RWPE2 (cell line): ENCODE measurements around the gene IRF1.

Experiments
- ATAC-seq: fragments of 200-7000 bp; cut with Tn5 transposase; 3 replicates; pipeline ENCODE4 v1.9.1; 2021; ENCODE audit warnings: low read depth
- DNase-seq: peaks from one replicate; pipeline ENCODE4 v3.0.0-alpha.2; 2020; ENCODE audit warnings: low spot score
- H3K27ac ChIP-seq: fragments of 450-650 bp; 2 replicates; pipeline ENCODE4 v1.5.1; 2017; ENCODE audit warnings: mild to moderate bottlenecking; ENCODE audit not compliant: poor library complexity, severe bottlenecking
- H3K27me3 ChIP-seq: fragments of 250-450 bp; sonication (Bioruptor Pico); 2 replicates; pipeline ENCODE4 v1.5.1; 2021; ENCODE audit warnings: mild to moderate bottlenecking, moderate library complexity; ENCODE audit not compliant: insufficient read depth, poor library complexity, severe bottlenecking
- H3K36me3 ChIP-seq: fragments of 250-450 bp; sonication (Bioruptor Pico); 2 replicates; pipeline ENCODE4 v1.5.1; 2020; ENCODE audit warnings: low read depth, mild to moderate bottlenecking, moderate library complexity
- H3K4me1 ChIP-seq: fragments of 250-450 bp; sonication (Bioruptor Pico); 2 replicates; pipeline ENCODE4 v1.5.1; 2021; ENCODE audit warnings: mild to moderate bottlenecking, moderate library complexity; ENCODE audit not compliant: insufficient read depth, poor library complexity, severe bottlenecking
- H3K4me3 ChIP-seq: fragments of 250-450 bp; sonication (Bioruptor Pico); 2 replicates; pipeline ENCODE4 v1.5.1; 2021; ENCODE audit warnings: mild to moderate bottlenecking, moderate library complexity; ENCODE audit not compliant: severe bottlenecking
- H3K9me3 ChIP-seq: fragments of 250-450 bp; sonication (Bioruptor Pico); 2 replicates; pipeline ENCODE4 v1.5.1; 2021; ENCODE audit warnings: mild to moderate bottlenecking, moderate library complexity; ENCODE audit not compliant: severe bottlenecking
- CTCF ChIP-seq: fragments of 450-650 bp; IDR thresholded peaks from one replicate; pipeline ENCODE4 v1.5.1; 2017; ENCODE audit warnings: mild to moderate bottlenecking, moderate library complexity; ENCODE audit not compliant: poor library complexity, severe bottlenecking

IRF1 gene

DNA sequence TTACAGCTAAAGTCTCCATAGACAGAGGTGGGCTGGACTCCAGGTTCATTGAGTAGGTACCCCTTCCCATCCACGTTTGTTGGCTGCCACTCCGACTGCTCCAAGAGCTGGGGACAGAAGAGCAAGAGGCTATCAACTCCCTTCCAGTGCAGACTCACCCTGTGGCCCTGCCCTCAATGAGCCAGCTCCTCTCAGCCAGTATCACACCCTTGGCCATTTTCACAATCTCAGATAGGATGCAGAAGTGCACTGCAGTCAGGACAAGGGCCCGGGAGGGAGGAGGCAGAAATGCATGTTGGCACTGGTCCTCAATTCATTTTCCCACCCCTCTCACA lies 6.2 kb downstream of the IRF1 start:
- no peak overlapping the region for H3K4me3 ChIP-seq
- H3K9me3 ChIP-seq, result no peaks in the 10 kb centered on the region
- H3K27me3 ChIP-seq, result no peaks in the 10 kb centered on the region
- no peak for ATAC-seq
- H3K36me3 ChIP-seq, result peaks cover 69% of the 10 kb centered on the region
- TF ChIP-seq CTCF, result no peak
- peak overlapping the region; percentile 37 for H3K27ac ChIP-seq
- peaks cover 20% of the 10 kb centered on the region for H3K4me1 ChIP-seq
- DNase-seq, result peak; percentile 46

- peaks cover 17% of the 10 kb centered on the region for H3K4me1 ChIP-seq
- ATAC-seq, result no peak
- H3K36me3 ChIP-seq, result peaks cover 65% of the 10 kb centered on the region
Observed at GRCh38 chr5:132483661-132484390, 6.7 kb downstream of the IRF1 start.

GRCh38 chr5:132483101-132483500 lies 7.5 kb downstream of the IRF1 start:
- no peak for ATAC-seq
- no peak for DNase-seq
- H3K9me3 ChIP-seq, result no peaks in the 10 kb centered on the region
- no peak overlapping the region for H3K4me3 ChIP-seq
- peaks cover 58% of the 10 kb centered on the region for H3K36me3 ChIP-seq
- H3K4me1 ChIP-seq, result peaks cover 14% of the 10 kb centered on the region
- TF ChIP-seq CTCF, result no peak
- no peak overlapping the region for H3K27ac ChIP-seq
- no peaks in the 10 kb centered on the region for H3K27me3 ChIP-seq

More at GRCh38 chr5:132483661-132484390, 6.7 kb downstream of the IRF1 start:
- no peak for TF ChIP-seq CTCF
- no peak overlapping the region for H3K4me3 ChIP-seq
- no peaks in the 10 kb centered on the region for H3K9me3 ChIP-seq
- DNase-seq, result peak; percentile 38
- H3K27ac ChIP-seq, result no peak overlapping the region
- no peaks in the 10 kb centered on the region for H3K27me3 ChIP-seq

- DNase-seq, result peak; percentile 6
- Histone ChIP-seq H3K36me3 (peaks cover 44% of the 10 kb centered on the region), H3K4me1 (peaks cover 14% of the 10 kb centered on the region), H3K4me3 (no peak overlapping the region), H3K9me3 (no peaks in the 10 kb centered on the region), H3K27ac (no peak overlapping the region), H3K27me3 (no peaks in the 10 kb centered on the region)
- ATAC-seq, result no peak
- TF ChIP-seq CTCF, result no peak
Observed at GRCh38 chr5:132481596-132482211, 8.9 kb downstream of the IRF1 start.
